ENCODE results near the gene KCNC2.

KCNC2 gene

GRCh38 chr12:75135026-75135425, 74.6 kb downstream of the KCNC2 start:
- Histone ChIP-seq H3K9me3 (ENCODE audit: insufficient read depth, low read length) (no peaks in the 10 kb centered on the region), H3K4me2 (ENCODE audit: low read depth, low read length, poor library complexity, severe bottlenecking) (no peak overlapping the region), H3F3A (ENCODE audit: insufficient read depth) (no peaks in the 10 kb centered on the region), H4K20me1 (ENCODE audit: low read depth, low read length) (no peaks in the 10 kb centered on the region), H3K9me2 (replicated peaks; ENCODE audit: insufficient read depth, low read length) (no peaks in the 10 kb centered on the region), H3K9ac (ENCODE audit: low read length) (no peak overlapping the region), H3K36me3 (ENCODE audit: low read length) (no peaks in the 10 kb centered on the region), H3K27me3 (ENCODE audit: low read length) (no peaks in the 10 kb centered on the region), H2AFZ (ENCODE audit: low read depth, low read length, severe bottlenecking) (no peak overlapping the region), H3K79me2 (ENCODE audit: insufficient read depth, low read length) (no peaks in the 10 kb centered on the region), H3K4me3 (ENCODE audit: insufficient read depth, low read length, poor library complexity, severe bottlenecking) (no peak overlapping the region), H3K27ac (ENCODE audit: low read depth, low read length) (no peak overlapping the region)
- TF ChIP-seq EZH2phosphoT487 (conservative IDR thresholded peaks at IDR 0.05; ENCODE audit: low read length) (no peak), CTCF (IDR thresholded peaks at IDR 0.05; ENCODE audit: insufficient read depth, low read length, poor library complexity, severe bottlenecking) (no peak)

- no peak overlapping the region for H3K4me3 ChIP-seq (ENCODE audit: insufficient read depth, low read length, poor library complexity, severe bottlenecking)
- TF ChIP-seq CTCF (IDR thresholded peaks at IDR 0.05; ENCODE audit: insufficient read depth, low read length, poor library complexity, severe bottlenecking) = no peak
- no peak for TF ChIP-seq EZH2phosphoT487 (conservative IDR thresholded peaks at IDR 0.05; ENCODE audit: low read length)
These were observed 78.8 kb downstream of the KCNC2 start for GRCh38 chr12:75130811-75131210.

GRCh38 chr12:75129275-75129674, 80.4 kb downstream of the KCNC2 start:
- no peaks in the 10 kb centered on the region for H3K9me3 ChIP-seq (ENCODE audit: insufficient read depth, low read length)
- no peak overlapping the region for H3K4me3 ChIP-seq (ENCODE audit: insufficient read depth, low read length, poor library complexity, severe bottlenecking)
- no peaks in the 10 kb centered on the region for H4K20me1 ChIP-seq (ENCODE audit: low read depth, low read length)
- H2AFZ ChIP-seq (ENCODE audit: low read depth, low read length, severe bottlenecking) = no peak overlapping the region
- no peaks in the 10 kb centered on the region for H3F3A ChIP-seq (ENCODE audit: insufficient read depth)
- H3K4me2 ChIP-seq (ENCODE audit: low read depth, low read length, poor library complexity, severe bottlenecking) = no peak overlapping the region
- H3K79me2 ChIP-seq (ENCODE audit: insufficient read depth, low read length) = no peaks in the 10 kb centered on the region
- no peaks in the 10 kb centered on the region for H3K36me3 ChIP-seq (ENCODE audit: low read length)
- no peaks in the 10 kb centered on the region for H3K27me3 ChIP-seq (ENCODE audit: low read length)
- H3K9ac ChIP-seq (ENCODE audit: low read length) = no peak overlapping the region
- H3K27ac ChIP-seq (ENCODE audit: low read depth, low read length) = no peak overlapping the region
- no peaks in the 10 kb centered on the region for H3K9me2 ChIP-seq (replicated peaks; ENCODE audit: insufficient read depth, low read length)
- no peak for TF ChIP-seq EZH2phosphoT487 (conservative IDR thresholded peaks at IDR 0.05; ENCODE audit: low read length)
- no peak for TF ChIP-seq CTCF (IDR thresholded peaks at IDR 0.05; ENCODE audit: insufficient read depth, low read length, poor library complexity, severe bottlenecking)

More at GRCh38 chr12:75130811-75131210, 78.8 kb downstream of the KCNC2 start:
- no peak overlapping the region for H3K9ac ChIP-seq (ENCODE audit: low read length)
- H3K27me3 ChIP-seq (ENCODE audit: low read length) = no peaks in the 10 kb centered on the region
- H3K9me2 ChIP-seq (replicated peaks; ENCODE audit: insufficient read depth, low read length) = no peaks in the 10 kb centered on the region
- no peaks in the 10 kb centered on the region for H3F3A ChIP-seq (ENCODE audit: insufficient read depth)
- H3K9me3 ChIP-seq (ENCODE audit: insufficient read depth, low read length) = no peaks in the 10 kb centered on the region
- H4K20me1 ChIP-seq (ENCODE audit: low read depth, low read length) = no peaks in the 10 kb centered on the region
- H3K4me2 ChIP-seq (ENCODE audit: low read depth, low read length, poor library complexity, severe bottlenecking) = no peak overlapping the region
- H3K79me2 ChIP-seq (ENCODE audit: insufficient read depth, low read length) = no peaks in the 10 kb centered on the region
- H2AFZ ChIP-seq (ENCODE audit: low read depth, low read length, severe bottlenecking) = no peak overlapping the region
- H3K36me3 ChIP-seq (ENCODE audit: low read length) = no peaks in the 10 kb centered on the region
- no peak overlapping the region for H3K27ac ChIP-seq (ENCODE audit: low read depth, low read length)

Measured in SU-DHL-6 (cell line).